Osteoblast (primary cell): ENCODE results near the gene MAN1B1. TPM values are rescaled to one million over a fixed set of nuclear protein-coding genes. Genes with fewer than 3 reads are reported as not detected.
A peak's percentile ranks its signal among the peaks of the same experiment; 100 is the strongest.

Experiments used
- DNase-seq: peaks from one replicate; pipeline ENCODE4 v3.0.0; 2011; ENCODE audit warnings: low spot score, mixed read lengths; ENCODE audit not compliant: insufficient read length; ENCODE audit errors: missing footprints
- H2AFZ ChIP-seq: 2 replicates; pipeline ENCODE4 v1.6.0; 2011; ENCODE audit warnings: mild to moderate bottlenecking, low read length
- H3K27ac ChIP-seq: 2 replicates; pipeline ENCODE4 v1.5.1; 2011; ENCODE audit warnings: mild to moderate bottlenecking, low read depth, low read length, moderate library complexity
- H3K27me3 ChIP-seq: 2 replicates; pipeline ENCODE4 v1.6.0; 2012; ENCODE audit warnings: mild to moderate bottlenecking, control low read depth, inconsistent platforms, low read length, moderate library complexity; ENCODE audit not compliant: insufficient read depth
- H3K36me3 ChIP-seq: 2 replicates; pipeline ENCODE4 v1.5.1; 2011; ENCODE audit warnings: mild to moderate bottlenecking, low read length, control low read depth, moderate library complexity; ENCODE audit not compliant: insufficient read depth
- H3K4me1 ChIP-seq: 2 replicates; pipeline ENCODE4 v1.5.1; 2011; ENCODE audit warnings: mild to moderate bottlenecking, low read length, control low read depth, moderate library complexity; ENCODE audit not compliant: insufficient read depth
- H3K4me2 ChIP-seq: 2 replicates; pipeline ENCODE4 v1.6.0; 2011; ENCODE audit warnings: mild to moderate bottlenecking, low read length; ENCODE audit not compliant: insufficient read depth
- H3K4me3 ChIP-seq: fragments of 200-600 bp; sonication (generic); 3 replicates; pipeline ENCODE4 v1.5.1; 2012; ENCODE audit warnings: mild to moderate bottlenecking, low read length, inconsistent platforms; ENCODE audit not compliant: insufficient read depth
- H3K79me2 ChIP-seq: 2 replicates; pipeline ENCODE4 v1.6.0; 2012; ENCODE audit warnings: mild to moderate bottlenecking, low read length, control low read depth, inconsistent platforms; ENCODE audit not compliant: insufficient read depth
- H3K9me3 ChIP-seq: 2 replicates; pipeline ENCODE4 v1.5.1; 2011; ENCODE audit warnings: low read depth, low read length, control low read depth
- H4K20me1 ChIP-seq: 2 replicates; pipeline ENCODE4 v1.6.0; 2012; ENCODE audit warnings: mild to moderate bottlenecking, low read length, control low read depth; ENCODE audit not compliant: insufficient read depth
- total RNA-seq: library from RNA; depleted of rRNA; stranded (reverse); fragments of >200 nt; gene quantifications from 2 replicates; pipeline ENCODE4 v1.2.3, GENCODE V29; 2012
- TF ChIP-seq, protein P1 (sequence below): IDR thresholded peaks from 2 replicates; pipeline ENCODE4 v1.5.1; 2011; ENCODE audit warnings: mild to moderate bottlenecking, low read depth, low read length, moderate library complexity; ENCODE audit errors: extremely low read depth

The MAN1B1 gene
- total RNA-seq, 1 donor: 94.1 TPM

DNA sequence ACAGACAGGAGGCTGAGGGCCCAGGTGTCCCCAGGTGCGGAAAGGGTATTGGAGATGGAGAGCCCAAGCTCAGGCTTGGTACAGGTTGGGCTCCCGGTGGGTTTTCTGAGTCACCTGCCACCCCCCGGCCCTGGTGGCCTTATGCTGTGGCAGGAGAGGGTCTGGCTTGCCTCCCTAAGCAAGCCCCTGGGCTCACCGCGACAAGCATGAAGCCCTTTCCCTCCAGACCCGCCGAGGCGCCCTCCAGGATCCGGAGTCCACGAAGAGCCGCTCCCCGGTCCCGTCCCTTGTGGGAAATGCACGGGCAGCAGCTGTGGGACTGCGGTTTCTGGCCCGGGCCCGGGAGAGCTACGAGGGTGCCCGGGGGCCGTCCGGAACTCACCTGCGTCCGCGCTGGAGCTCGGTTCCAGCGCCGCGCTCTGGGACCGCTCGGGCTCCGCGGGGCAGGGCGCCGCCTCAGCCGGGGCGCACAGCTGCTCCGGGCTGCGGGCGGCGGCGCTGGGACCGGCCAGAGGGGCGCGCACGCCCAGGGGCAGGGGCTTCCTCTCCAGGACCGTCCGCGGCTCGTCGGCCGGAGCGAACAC, 17.2 kb upstream of the MAN1B1 start:
- Histone ChIP-seq H3K27ac (no peak overlapping the region), H4K20me1 (peaks cover 6% of the 10 kb centered on the region), H3K4me3 (peak overlapping the region; percentile 35), H3K79me2 (no peaks in the 10 kb centered on the region), H3K9me3 (no peaks in the 10 kb centered on the region), H3K36me3 (no peaks in the 10 kb centered on the region), H3K27me3 (no peaks in the 10 kb centered on the region), H3K4me1 (peaks cover 5% of the 10 kb centered on the region), H3K4me2 (peak overlapping the region; percentile 82), H2AFZ (no peak overlapping the region)
- TF ChIP-seq, protein P1, sequence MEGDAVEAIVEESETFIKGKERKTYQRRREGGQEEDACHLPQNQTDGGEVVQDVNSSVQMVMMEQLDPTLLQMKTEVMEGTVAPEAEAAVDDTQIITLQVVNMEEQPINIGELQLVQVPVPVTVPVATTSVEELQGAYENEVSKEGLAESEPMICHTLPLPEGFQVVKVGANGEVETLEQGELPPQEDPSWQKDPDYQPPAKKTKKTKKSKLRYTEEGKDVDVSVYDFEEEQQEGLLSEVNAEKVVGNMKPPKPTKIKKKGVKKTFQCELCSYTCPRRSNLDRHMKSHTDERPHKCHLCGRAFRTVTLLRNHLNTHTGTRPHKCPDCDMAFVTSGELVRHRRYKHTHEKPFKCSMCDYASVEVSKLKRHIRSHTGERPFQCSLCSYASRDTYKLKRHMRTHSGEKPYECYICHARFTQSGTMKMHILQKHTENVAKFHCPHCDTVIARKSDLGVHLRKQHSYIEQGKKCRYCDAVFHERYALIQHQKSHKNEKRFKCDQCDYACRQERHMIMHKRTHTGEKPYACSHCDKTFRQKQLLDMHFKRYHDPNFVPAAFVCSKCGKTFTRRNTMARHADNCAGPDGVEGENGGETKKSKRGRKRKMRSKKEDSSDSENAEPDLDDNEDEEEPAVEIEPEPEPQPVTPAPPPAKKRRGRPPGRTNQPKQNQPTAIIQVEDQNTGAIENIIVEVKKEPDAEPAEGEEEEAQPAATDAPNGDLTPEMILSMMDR: no peak
- peak; percentile 87 for DNase-seq

DNA sequence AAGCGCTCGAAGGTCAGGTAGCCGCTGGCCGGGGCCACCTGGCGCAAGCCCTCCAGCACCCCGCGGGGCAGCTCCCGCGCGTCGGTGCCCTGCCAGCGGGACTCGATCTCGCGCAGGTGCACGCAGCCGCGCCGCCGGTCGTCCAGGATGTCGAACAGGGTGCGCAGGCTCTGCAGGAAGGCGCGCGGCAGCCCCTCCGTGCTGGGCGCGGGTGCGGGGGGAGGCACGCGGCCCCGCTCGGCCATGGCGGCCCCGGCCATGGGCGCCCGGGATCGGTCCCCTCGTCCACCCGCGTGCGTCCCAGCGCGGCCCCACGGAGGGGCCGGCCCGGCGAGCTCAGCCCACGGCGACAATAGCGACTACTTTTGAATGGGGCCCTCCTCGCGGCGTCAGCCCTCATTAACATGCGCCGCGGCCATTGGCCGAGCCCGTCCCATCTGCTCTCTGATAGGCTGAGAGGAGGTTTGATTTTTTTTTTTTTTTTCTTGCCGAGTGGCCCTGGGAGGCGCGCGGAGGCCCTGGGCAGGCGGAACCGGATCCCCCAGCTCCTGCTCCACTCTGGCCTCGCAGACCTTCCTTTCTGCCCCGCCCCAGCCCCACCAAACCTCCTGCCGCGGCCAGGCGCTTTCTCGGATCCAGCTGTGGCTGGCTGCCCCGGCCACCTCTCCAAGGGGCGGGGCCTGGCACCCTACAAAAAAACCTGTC, 16.4 kb upstream of the MAN1B1 start, which contains the start of gene SAPCD2:
TSS of gene SAPCD2 (minus strand) at position 357 of the 705 bp plus-strand sequence. CDS start at position 260, 97 bp downstream.
- Histone ChIP-seq H3K4me1 (peaks cover 5% of the 10 kb centered on the region), H3K79me2 (no peaks in the 10 kb centered on the region), H3K9me3 (no peaks in the 10 kb centered on the region), H3K36me3 (no peaks in the 10 kb centered on the region), H3K27ac (no peak within 1 kb of the TSS), H3K4me2 (peak within 1 kb of the TSS; percentile 82), H2AFZ (peak within 1 kb of the TSS; percentile 62), H3K4me3 (peak within 1 kb of the TSS; percentile 71), H3K27me3 (no peaks in the 10 kb centered on the region), H4K20me1 (peaks cover 6% of the 10 kb centered on the region)
- peak; percentile 100 for DNase-seq
- TF ChIP-seq, protein P1: no peak

DNA sequence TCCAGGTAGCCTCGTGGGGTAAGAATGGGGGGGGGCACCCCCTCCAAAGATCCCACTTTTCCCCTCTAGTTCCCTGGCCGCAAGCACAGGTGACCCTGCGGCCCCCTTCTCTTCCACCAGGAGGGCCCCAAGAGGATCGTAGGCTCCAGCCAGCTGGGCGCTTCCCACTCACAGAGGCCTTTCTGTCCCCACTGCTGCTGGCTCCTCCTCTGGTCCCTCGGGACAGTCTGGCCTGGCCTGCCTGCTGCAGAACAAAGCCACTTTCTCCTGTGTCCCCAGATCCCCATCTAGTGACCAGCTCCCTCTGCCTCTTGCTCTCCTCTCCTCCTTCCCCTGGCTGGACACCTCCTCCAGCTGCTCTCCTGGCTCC, 15.9 kb upstream of the MAN1B1 start:
- DNase-seq: no peak
- Histone ChIP-seq H3K79me2 (no peaks in the 10 kb centered on the region), H3K36me3 (no peaks in the 10 kb centered on the region), H3K4me2 (peak overlapping the region; percentile 82), H3K27me3 (no peaks in the 10 kb centered on the region), H4K20me1 (peaks cover 6% of the 10 kb centered on the region), H3K4me3 (peak overlapping the region; percentile 71), H3K27ac (no peak overlapping the region), H3K9me3 (no peaks in the 10 kb centered on the region), H2AFZ (peak overlapping the region; percentile 62), H3K4me1 (peaks cover 5% of the 10 kb centered on the region)
- TF ChIP-seq, protein P1: no peak

DNA sequence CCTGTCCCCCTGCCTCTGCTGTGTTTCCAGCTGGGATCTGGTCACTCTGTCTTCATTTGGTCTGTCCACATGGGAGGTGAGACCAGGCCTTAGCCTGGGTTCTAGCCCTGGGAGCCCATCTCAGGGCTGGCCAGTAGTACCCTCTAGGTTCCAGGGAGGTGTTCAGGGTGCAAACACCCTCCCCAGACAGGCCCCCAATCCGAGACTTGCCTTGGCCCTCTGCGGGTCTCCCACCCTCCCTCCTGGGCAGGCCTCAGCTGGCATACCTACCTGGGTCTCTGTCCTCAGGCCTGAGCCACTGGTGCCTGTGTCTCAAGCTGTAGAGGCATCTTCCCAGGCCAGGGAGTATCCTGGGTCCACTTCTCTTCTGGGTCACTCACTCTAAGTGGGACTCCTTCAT, 15.5 kb upstream of the MAN1B1 start:
- TF ChIP-seq, protein P1: no peak
- no peaks in the 10 kb centered on the region for H3K27me3 ChIP-seq
- DNase-seq: peak; percentile 58
- no peaks in the 10 kb centered on the region for H3K79me2 ChIP-seq
- H3K36me3 ChIP-seq: no peaks in the 10 kb centered on the region
- peak overlapping the region; percentile 62 for H2AFZ ChIP-seq
- H3K9me3 ChIP-seq: no peaks in the 10 kb centered on the region
- no peak overlapping the region for H3K27ac ChIP-seq
- peaks cover 6% of the 10 kb centered on the region for H4K20me1 ChIP-seq
- peaks cover 5% of the 10 kb centered on the region for H3K4me1 ChIP-seq
- H3K4me3 ChIP-seq: peak overlapping the region; percentile 71
- peak overlapping the region; percentile 82 for H3K4me2 ChIP-seq
